Stimulated activated memory B cell treated with anti-CD40 and anti-IgM and Interleukin-4, amounts not matched to agents 10 μg/mL and 1 μg/mL and 100 μg/mL, for 72 hours (primary cell): ENCODE data around the gene ADAMTS10.

Experiments used
- ATAC-seq: fragments of 150-1000 bp; cut with Tn5 transposase; 2 replicates; pipeline ENCODE4 v1.10.0; 2021
- H3K27ac Mint-ChIP-seq: one replicate; pipeline ENCODE4 v1.8.0; 2022; ENCODE audit warnings: mild to moderate bottlenecking, mixed read lengths
- H3K27me3 Mint-ChIP-seq: one replicate; pipeline ENCODE4 v1.8.0; 2022; ENCODE audit warnings: mixed read lengths
- H3K36me3 Mint-ChIP-seq: one replicate; pipeline ENCODE4 v1.8.0; 2022; ENCODE audit warnings: mixed read lengths
- H3K4me1 Mint-ChIP-seq: one replicate; pipeline ENCODE4 v1.8.0; 2022; ENCODE audit warnings: mixed read lengths
- H3K4me3 Mint-ChIP-seq: one replicate; pipeline ENCODE4 v1.8.0; 2022; ENCODE audit warnings: mild to moderate bottlenecking, moderate library complexity, mixed read lengths
- H3K9me3 Mint-ChIP-seq: one replicate; pipeline ENCODE4 v1.8.0; 2022; ENCODE audit warnings: mixed read lengths

The ADAMTS10 gene

DNA sequence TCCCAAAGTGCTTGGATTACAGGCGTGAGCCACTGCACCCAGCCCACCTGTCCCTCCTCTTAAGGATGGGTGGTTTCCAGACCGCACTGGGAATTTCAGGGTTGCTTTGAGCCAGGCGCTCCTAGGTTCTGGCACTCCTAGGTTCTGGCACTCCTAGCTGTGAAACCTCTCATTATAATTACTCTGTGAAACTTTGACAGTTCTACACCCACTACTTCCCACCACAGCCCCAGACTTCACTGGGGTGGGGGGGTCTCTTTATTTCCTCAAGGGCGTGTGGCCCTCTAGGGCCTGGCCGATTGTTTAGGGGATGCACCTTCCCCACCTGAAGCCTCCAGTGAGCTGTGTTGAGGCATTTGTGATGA, 2.3 kb upstream of the ADAMTS10 start:
- Mint-ChIP-seq H3K4me3 (no peak overlapping the region), H3K4me1 (peaks cover 17% of the 10 kb centered on the region), H3K36me3 (no peaks in the 10 kb centered on the region), H3K27ac (no peak overlapping the region), H3K9me3 (no peaks in the 10 kb centered on the region), H3K27me3 (peaks cover 43% of the 10 kb centered on the region)
- ATAC-seq = peak; percentile 39

DNA sequence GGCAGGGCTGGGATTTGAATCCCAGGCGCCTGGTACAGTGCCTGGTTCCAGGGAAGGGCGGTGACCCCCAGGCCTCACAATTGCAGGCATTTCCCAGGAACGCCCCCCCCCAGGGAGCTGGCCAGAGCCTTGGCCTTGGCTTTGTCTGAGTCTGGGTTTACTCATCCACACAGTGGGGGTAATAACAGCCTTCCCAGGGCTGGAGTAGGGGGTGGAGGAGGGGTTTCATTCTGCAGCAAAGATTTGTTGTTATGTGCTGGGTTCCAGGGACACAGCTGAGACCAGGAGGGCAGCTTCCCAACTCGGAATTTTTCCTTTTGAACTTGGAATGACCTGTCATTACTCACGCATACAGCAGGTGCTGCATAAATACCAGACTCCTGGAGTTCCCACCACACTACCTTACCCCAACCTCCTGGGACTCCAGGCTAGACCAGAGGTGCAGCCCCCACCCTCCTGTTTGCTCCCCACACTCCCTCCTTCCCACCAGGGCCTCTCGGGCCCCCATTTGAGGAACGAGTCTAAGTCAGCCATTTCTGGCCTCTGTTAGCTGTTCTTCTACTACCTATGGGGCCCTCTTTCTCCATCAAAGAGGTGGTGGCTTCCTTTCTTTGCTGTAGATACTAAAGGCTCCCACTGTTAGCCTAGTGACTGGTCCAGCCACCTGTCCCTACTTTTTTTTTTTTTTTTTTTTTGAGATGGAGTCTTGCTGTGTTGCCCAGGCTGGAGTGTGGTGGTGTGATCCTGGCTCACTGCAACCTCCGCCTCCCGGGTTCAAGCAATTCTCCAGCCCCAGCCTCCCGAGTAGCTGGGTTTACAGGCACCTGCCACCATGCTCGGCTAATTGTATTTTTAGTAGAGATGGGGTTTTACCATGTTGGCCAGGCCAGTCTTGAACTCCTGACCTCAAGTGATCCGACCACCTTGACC, 1.6 kb upstream of the ADAMTS10 start:
- no peak for ATAC-seq
- H3K4me3 Mint-ChIP-seq = no peak overlapping the region
- no peaks in the 10 kb centered on the region for H3K36me3 Mint-ChIP-seq
- H3K27me3 Mint-ChIP-seq = peaks cover 50% of the 10 kb centered on the region
- H3K9me3 Mint-ChIP-seq = no peaks in the 10 kb centered on the region
- H3K27ac Mint-ChIP-seq = no peak overlapping the region
- H3K4me1 Mint-ChIP-seq = peaks cover 17% of the 10 kb centered on the region

DNA sequence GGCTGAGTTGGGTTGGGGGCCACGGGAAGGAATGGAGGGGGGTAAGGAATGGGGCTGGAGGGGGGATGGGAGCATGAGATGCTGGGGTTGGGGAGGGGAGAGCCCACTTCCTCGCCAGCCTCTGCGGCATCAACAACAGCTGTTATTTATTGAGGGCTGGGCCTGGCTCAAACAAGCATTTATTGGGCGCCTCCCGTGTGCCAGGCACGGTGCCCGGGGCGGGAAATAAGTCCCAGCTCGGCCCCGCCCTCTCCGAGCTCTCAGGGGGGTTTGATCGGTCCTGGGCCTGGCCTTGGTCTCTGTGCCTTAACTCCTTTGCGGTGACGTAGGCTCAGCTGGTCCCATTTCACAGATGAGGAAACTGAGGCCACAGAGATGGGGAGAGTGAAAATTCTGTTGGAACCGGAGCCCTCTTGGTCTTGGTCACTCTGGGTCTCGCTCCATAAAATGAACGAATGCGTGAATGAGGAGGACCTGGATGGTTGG, 919 bp upstream of the ADAMTS10 start:
- H3K27me3 Mint-ChIP-seq = peaks cover 57% of the 10 kb centered on the region
- H3K4me3 Mint-ChIP-seq = no peak overlapping the region
- no peaks in the 10 kb centered on the region for H3K9me3 Mint-ChIP-seq
- H3K36me3 Mint-ChIP-seq = no peaks in the 10 kb centered on the region
- no peak overlapping the region for H3K27ac Mint-ChIP-seq
- peaks cover 17% of the 10 kb centered on the region for H3K4me1 Mint-ChIP-seq
- no peak for ATAC-seq

DNA sequence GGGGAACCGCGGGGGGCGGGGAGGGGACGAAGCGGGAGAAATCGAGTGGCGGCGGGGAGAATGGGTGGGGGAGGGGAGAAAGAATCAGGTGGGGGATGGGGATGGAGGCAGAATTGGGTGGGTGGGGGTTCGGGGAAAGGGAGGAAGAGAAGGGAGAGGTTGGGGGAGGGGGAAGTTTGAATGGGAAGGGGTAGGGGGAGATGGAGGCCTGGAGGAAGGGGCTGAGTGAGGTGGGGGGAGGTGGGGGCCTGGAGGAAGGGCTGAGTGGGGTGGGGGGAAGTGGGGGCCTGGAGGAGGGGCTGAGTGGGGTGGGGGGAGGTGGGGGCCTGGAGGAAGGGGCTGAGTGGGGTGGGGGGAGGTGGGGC, 403 bp upstream of the ADAMTS10 start:
- H3K4me1 Mint-ChIP-seq = peaks cover 17% of the 10 kb centered on the region
- H3K36me3 Mint-ChIP-seq = no peaks in the 10 kb centered on the region
- no peak overlapping the region for H3K4me3 Mint-ChIP-seq
- no peak overlapping the region for H3K27ac Mint-ChIP-seq
- no peaks in the 10 kb centered on the region for H3K9me3 Mint-ChIP-seq
- no peak for ATAC-seq
- peaks cover 58% of the 10 kb centered on the region for H3K27me3 Mint-ChIP-seq

DNA sequence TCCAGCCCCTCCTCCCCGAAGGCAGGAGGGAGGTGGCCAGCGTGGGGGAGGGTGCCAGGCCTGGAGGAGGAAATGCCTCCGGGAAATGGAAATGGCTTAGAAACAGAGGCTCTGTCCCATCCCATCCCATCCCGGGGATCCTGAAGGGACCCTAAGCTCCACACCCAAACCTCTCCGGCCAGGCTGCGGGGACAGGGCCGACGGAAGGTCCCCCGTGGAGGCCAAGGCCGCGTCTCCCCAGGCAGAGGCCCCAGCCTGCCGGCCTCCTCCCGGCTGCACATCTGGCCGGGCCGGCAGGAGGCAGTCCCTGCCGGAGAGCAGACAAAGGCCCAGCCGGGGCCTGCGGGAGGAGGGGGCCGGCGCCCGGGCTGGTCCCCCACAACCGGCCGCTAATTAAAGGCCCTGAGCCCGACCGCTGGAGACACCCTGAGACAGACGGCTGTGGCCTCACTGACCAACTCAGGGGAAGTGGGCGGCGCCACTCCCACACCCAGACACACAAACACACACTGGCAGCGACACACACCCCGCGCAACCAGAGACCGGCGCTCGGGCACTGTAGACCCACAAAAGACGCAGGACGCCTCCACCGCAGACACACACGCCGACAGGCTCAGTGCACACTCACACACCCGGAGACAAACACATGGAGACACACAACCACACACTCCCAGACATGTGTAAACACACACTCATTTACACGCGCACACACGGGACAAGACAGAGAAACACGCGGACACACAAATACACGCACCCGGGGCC, 1.1 kb downstream of the ADAMTS10 start:
- Mint-ChIP-seq H3K36me3 (no peaks in the 10 kb centered on the region), H3K27me3 (peaks cover 49% of the 10 kb centered on the region), H3K4me1 (peaks cover 17% of the 10 kb centered on the region)

DNA sequence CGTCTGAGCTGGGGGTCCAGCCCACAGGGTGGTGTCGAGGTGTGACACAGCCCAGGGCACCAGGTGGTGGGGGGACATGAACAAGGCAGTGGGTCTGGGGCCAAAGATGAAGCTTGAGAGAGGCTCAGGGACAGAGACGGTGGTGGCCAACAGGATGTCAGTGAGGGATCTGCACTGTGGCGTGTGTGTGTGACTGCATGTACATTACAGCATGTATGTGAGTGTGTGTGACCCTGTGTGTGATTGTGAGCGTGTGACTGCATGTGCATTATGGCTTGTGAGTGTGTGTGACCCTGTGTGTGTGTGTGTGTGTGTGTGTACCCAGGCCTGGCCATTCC, 1.6 kb downstream of the ADAMTS10 start:
- Mint-ChIP-seq H3K4me1 (peaks cover 17% of the 10 kb centered on the region), H3K36me3 (no peaks in the 10 kb centered on the region), H3K4me3 (no peak overlapping the region)

More for the DNA sequence above, 1.1 kb downstream of the ADAMTS10 start:
- Mint-ChIP-seq H3K27ac (no peak overlapping the region), H3K9me3 (no peaks in the 10 kb centered on the region), H3K4me3 (peak overlapping the region; percentile 48)
- ATAC-seq = no peak

DNA sequence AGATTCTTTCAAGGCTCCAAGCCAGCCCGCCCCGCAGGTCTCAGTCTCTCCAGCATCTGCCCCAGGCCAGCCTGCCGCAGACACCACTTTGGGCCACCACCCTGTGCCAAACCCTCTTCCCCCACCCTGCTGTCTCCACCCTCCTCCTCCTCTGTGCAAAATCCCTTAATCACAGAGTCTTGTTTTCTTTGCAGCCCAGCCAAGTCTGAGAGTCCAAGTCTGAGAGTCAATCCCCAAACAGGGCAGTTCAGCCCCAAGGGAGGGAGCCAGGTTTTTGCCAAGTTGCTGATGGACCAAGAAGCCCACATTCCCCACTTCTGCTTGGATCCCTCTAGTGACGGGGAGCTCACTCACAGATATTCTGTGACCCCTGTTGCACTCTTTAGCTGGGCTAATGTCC, 3.1 kb downstream of the ADAMTS10 start:
- Mint-ChIP-seq H3K4me1 (peaks cover 17% of the 10 kb centered on the region), H3K9me3 (no peaks in the 10 kb centered on the region), H3K27ac (no peak overlapping the region), H3K27me3 (peaks cover 63% of the 10 kb centered on the region), H3K4me3 (no peak overlapping the region), H3K36me3 (no peaks in the 10 kb centered on the region)
- ATAC-seq = no peak

More for the DNA sequence above, 1.6 kb downstream of the ADAMTS10 start:
- peaks cover 49% of the 10 kb centered on the region for H3K27me3 Mint-ChIP-seq
- ATAC-seq = no peak
- H3K27ac Mint-ChIP-seq = no peak overlapping the region
- no peaks in the 10 kb centered on the region for H3K9me3 Mint-ChIP-seq

DNA sequence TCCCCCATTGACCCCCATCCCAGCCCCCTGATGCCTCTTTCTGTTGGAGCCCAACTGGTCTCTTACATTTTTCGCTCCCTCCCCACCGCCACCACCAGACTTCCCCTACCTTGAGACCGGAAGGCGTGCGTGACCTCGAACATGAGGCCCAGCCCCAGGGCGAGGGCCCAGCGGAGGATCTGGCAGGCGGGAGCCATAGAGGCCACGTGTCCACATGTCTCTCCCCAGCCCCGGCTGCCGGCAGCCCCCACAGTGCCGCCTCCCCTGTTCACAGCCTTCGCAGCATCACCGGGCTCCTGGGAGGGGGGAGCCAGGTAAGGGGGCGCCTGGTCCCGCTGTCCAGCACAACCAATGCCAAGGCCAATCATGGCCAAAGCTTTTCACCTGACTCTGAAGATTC, 5.0 kb downstream of the ADAMTS10 start:
- peaks cover 74% of the 10 kb centered on the region for H3K27me3 Mint-ChIP-seq
- H3K36me3 Mint-ChIP-seq = no peaks in the 10 kb centered on the region
- H3K9me3 Mint-ChIP-seq = peaks cover 2% of the 10 kb centered on the region
- H3K4me1 Mint-ChIP-seq = peaks cover 17% of the 10 kb centered on the region
- no peak overlapping the region for H3K27ac Mint-ChIP-seq
- ATAC-seq = no peak
- no peak overlapping the region for H3K4me3 Mint-ChIP-seq

DNA sequence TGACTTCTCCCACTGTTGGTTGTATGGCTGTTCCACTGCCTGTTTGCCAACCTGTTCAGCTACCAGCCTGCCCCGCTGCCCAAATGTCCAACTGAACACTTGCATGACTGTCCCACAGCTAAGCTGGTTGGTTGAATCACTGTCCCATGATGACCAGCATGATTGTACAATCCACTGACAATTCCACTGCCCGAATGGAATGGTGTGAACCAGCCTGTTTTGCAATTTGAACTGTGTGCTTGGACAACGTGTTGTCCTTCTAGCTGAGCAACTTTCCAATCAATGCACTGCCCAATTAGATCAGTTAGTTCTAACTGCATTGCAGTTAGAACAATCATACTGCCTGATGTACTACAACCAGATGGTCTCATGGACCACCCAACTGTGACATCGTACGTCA, 8.7 kb downstream of the ADAMTS10 start:
- no peaks in the 10 kb centered on the region for H3K4me1 Mint-ChIP-seq

DNA sequence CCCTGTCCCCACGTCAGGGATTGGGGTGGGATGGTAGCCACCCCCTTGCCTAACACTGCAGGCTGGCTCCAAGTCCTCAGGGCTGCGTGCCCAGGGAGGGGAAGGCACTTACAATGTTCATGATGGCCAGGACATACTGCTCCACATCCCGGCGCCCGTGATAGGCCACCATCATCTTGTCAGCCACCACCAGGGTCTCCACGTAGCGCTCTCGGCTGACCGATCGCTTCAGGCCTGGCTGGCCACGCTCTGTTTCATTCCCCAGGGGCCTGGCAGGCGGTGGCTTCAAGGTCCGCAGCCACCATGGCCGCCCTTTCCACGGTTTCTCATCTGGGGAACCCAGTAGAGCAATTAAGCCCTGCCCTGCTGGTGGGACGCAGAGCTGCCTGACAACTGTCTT, 9.7 kb downstream of the ADAMTS10 start:
- Mint-ChIP-seq H3K4me3 (no peak overlapping the region), H3K4me1 (no peaks in the 10 kb centered on the region), H3K27ac (no peak overlapping the region), H3K9me3 (peaks cover 4% of the 10 kb centered on the region), H3K27me3 (peaks cover 47% of the 10 kb centered on the region), H3K36me3 (no peaks in the 10 kb centered on the region)
- no peak for ATAC-seq

More for the DNA sequence above, 8.7 kb downstream of the ADAMTS10 start:
- Mint-ChIP-seq H3K27me3 (peaks cover 51% of the 10 kb centered on the region), H3K27ac (no peak overlapping the region), H3K9me3 (peaks cover 4% of the 10 kb centered on the region), H3K36me3 (no peaks in the 10 kb centered on the region), H3K4me3 (no peak overlapping the region)
- no peak for ATAC-seq

DNA sequence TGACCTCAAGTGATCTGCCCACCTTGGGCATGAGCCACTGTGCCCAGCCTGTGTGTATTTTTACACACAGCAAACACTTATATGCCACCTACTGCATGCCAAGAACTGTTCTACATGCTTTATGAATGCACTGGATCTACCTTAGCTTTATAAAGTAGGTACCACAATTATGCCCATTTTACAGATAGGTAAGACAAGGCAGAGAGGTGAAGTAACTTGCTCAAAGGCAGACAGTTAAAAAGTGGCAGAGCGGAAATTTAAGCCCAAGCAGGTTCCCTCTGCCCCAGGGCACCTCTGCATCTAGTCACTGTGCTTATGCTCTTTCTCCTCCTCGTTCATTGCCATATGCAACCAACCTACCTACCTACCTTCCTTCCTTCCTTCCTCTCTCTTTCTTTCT, 10.5 kb downstream of the ADAMTS10 start:
- ATAC-seq = no peak
- Mint-ChIP-seq H3K36me3 (no peaks in the 10 kb centered on the region), H3K4me1 (no peaks in the 10 kb centered on the region), H3K27me3 (peaks cover 53% of the 10 kb centered on the region), H3K4me3 (no peak overlapping the region), H3K9me3 (peaks cover 4% of the 10 kb centered on the region), H3K27ac (no peak overlapping the region)

DNA sequence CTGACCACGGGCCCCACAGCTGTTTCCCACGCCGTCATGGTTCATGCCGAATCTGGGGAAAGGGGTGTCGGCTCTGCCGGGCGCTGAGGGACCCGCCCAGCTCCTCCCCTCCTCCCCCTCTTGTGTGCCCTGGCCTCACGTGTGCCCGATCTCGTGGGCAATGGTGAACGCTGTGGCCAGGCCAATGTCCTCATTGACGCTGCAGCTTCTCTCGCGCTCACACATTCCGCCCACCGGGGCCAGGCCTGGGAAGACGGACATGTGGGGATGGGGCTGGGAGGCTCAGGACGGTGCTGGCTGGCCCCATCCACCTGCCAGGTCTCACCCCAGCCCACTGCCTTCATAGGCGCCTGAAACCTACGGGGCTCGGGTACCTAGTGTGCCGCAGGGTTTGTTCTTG, 14.3 kb downstream of the ADAMTS10 start:
- Mint-ChIP-seq H3K4me3 (no peak overlapping the region), H3K27ac (no peak overlapping the region), H3K27me3 (peaks cover 64% of the 10 kb centered on the region), H3K9me3 (peaks cover 16% of the 10 kb centered on the region), H3K4me1 (peaks cover 13% of the 10 kb centered on the region), H3K36me3 (peaks cover 15% of the 10 kb centered on the region)
- no peak for ATAC-seq

DNA sequence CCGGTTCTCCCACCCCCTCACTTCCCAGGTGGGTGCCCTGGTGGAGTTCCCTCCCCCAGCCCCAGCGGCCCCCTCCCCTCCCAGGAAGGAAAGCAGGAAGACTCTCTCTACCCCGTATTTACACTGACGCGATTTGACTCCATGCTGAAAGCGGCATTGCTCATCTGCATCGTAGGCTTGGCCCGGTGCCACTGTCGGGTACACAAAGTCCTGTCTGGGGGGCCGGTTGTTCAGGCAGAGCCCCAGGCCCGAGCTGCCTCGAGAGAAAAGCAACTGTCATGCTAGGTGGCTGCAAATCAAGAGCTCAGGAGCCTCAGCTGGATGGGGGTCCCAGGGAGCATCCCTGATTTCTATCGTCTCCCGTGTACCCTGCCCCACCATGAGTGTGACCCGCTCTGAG, 14.9 kb downstream of the ADAMTS10 start:
- peaks cover 69% of the 10 kb centered on the region for H3K27me3 Mint-ChIP-seq
- ATAC-seq = no peak
- H3K27ac Mint-ChIP-seq = no peak overlapping the region
- H3K9me3 Mint-ChIP-seq = peaks cover 16% of the 10 kb centered on the region
- peaks cover 13% of the 10 kb centered on the region for H3K4me1 Mint-ChIP-seq
- H3K36me3 Mint-ChIP-seq = peaks cover 15% of the 10 kb centered on the region
- H3K4me3 Mint-ChIP-seq = no peak overlapping the region

DNA sequence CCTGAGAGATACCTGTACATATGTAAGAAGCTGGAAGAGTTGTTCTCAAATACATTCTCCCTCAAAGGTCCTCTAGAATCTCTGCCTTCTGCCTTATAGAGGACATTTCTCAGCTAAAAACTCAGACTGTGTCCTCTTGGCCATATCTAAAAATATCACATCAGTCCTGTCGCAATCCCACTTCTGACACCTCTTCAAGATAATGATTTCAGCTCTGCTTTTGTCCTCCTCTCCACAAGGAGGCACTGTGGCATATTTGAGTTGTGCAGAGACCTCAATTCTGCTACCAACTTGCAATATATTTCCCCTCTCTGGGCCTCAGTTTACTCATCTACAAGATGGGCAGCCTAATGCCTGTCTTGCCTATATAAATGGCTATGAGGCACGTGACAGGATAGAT, 16.6 kb downstream of the ADAMTS10 start:
- ATAC-seq = no peak
- H3K27me3 Mint-ChIP-seq = peaks cover 83% of the 10 kb centered on the region
- H3K4me1 Mint-ChIP-seq = peaks cover 13% of the 10 kb centered on the region
- peaks cover 15% of the 10 kb centered on the region for H3K36me3 Mint-ChIP-seq
- H3K27ac Mint-ChIP-seq = no peak overlapping the region
- H3K9me3 Mint-ChIP-seq = peaks cover 16% of the 10 kb centered on the region
- H3K4me3 Mint-ChIP-seq = no peak overlapping the region

DNA sequence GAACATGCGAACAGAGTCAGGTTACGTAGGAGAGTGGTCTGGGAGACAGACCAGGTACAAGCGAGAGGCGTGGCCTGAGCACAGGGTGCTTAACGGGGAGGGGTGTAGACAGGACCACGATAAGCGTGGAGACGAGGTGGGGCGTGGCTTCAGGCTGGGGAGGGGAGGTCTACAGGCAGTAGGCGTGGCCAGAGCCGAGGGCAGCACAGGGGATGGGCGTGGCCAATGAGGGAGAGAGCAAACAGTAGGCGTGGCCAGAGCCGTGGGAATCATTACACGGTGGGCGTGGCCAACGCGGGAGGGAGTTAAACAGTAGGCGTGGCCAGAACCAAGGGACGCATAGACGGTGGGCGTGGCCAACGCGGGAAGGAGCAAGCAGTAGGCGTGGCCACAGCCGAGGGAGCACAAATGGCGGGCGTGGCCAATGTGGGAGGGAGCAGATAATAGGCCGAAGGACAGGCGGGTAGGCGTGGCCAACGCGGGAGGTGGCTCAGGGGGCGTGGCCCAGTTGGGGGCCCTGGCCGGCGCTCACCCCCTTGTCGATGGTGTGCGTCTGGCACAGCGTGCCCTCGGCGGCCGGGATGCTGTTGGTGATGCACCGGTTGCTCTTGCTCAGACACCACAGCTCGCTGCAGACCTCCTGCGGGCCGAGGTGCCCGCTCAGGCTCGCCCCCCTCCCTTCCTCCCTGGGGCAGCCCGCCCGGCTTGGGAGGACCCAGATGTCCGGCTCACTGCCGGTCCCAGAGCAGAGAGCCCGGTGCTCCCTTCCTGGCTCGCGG, 18.1 kb downstream of the ADAMTS10 start:
- Mint-ChIP-seq H3K9me3 (peaks cover 13% of the 10 kb centered on the region), H3K36me3 (peaks cover 15% of the 10 kb centered on the region), H3K4me1 (peaks cover 13% of the 10 kb centered on the region), H3K27me3 (peaks cover 83% of the 10 kb centered on the region), H3K4me3 (peak overlapping the region; percentile 34), H3K27ac (no peak overlapping the region)
- ATAC-seq = peak; percentile 32
